ENCODE measurements around the gene CDKN2B. TPM values are rescaled to one million over a fixed set of nuclear protein-coding genes. Genes with fewer than 3 reads are reported as not detected.

Gene CDKN2B
- total RNA-seq, 2 donors from 2014 or later, result 4.5 to 11.4 TPM

DNA sequence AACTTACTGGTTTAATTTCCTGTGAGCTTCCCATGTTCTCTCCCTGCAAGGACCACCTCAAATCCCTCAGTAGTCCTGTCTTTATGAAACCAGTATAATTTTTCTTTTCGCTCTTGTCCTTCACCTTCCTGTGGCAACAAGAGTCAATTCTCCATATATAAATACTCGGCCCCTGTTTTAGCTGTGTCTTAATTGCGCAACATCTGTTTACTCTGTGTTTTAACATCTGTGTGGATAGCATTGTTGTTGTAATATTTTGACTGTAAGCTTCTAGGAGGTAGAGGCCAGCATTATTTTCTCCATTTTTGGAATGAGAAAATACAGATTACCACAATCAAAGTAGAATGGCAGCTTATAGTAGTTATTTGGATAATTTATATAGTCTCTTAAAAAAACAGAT, 30.2 kb upstream of the CDKN2B start:
- Mint-ChIP-seq H3K27ac (no peak overlapping the region), H3K36me3 (ENCODE audit: low read depth) (no peaks in the 10 kb centered on the region), H3K4me3 (no peak overlapping the region), H3K4me1 (no peaks in the 10 kb centered on the region), H3K27me3 (ENCODE audit: insufficient read depth) (no peaks in the 10 kb centered on the region), H3K9me3 (no peaks in the 10 kb centered on the region)
- no peak overlapping the region for H3K27ac ChIP-seq (ENCODE audit: low read depth, low read length)
- H3K4me3 ChIP-seq (ENCODE audit: low read length), result no peak overlapping the region
- TF ChIP-seq, protein P1, sequence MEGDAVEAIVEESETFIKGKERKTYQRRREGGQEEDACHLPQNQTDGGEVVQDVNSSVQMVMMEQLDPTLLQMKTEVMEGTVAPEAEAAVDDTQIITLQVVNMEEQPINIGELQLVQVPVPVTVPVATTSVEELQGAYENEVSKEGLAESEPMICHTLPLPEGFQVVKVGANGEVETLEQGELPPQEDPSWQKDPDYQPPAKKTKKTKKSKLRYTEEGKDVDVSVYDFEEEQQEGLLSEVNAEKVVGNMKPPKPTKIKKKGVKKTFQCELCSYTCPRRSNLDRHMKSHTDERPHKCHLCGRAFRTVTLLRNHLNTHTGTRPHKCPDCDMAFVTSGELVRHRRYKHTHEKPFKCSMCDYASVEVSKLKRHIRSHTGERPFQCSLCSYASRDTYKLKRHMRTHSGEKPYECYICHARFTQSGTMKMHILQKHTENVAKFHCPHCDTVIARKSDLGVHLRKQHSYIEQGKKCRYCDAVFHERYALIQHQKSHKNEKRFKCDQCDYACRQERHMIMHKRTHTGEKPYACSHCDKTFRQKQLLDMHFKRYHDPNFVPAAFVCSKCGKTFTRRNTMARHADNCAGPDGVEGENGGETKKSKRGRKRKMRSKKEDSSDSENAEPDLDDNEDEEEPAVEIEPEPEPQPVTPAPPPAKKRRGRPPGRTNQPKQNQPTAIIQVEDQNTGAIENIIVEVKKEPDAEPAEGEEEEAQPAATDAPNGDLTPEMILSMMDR (conservative IDR thresholded peaks at IDR 0.05), result no peak
- H3K27me3 ChIP-seq (ENCODE audit: control insufficient read depth, insufficient read depth, low read length, poor library complexity, severe bottlenecking), result no peaks in the 10 kb centered on the region
- no peak for DNase-seq
- no peak overlapping the region for H3K9ac ChIP-seq (ENCODE audit: extremely low read depth, low read length, poor library complexity, severe bottlenecking)
- H3K36me3 ChIP-seq (ENCODE audit: control insufficient read depth, insufficient read depth, low read length), result no peaks in the 10 kb centered on the region
- no peaks in the 10 kb centered on the region for H3K9me3 ChIP-seq (ENCODE audit: control insufficient read depth, low read length)
- no peaks in the 10 kb centered on the region for H3K4me1 ChIP-seq (ENCODE audit: control insufficient read depth, insufficient read depth, low read length)
- WGBS, 2 experiments (ENCODE audit: insufficient coverage in 1 of 2, insufficient read length in 1 of 2), result 94% methylated on average over 3 of the region's 3 CpGs; no CpG with 5 or more reads in 1 of the 2 experiments

DNA sequence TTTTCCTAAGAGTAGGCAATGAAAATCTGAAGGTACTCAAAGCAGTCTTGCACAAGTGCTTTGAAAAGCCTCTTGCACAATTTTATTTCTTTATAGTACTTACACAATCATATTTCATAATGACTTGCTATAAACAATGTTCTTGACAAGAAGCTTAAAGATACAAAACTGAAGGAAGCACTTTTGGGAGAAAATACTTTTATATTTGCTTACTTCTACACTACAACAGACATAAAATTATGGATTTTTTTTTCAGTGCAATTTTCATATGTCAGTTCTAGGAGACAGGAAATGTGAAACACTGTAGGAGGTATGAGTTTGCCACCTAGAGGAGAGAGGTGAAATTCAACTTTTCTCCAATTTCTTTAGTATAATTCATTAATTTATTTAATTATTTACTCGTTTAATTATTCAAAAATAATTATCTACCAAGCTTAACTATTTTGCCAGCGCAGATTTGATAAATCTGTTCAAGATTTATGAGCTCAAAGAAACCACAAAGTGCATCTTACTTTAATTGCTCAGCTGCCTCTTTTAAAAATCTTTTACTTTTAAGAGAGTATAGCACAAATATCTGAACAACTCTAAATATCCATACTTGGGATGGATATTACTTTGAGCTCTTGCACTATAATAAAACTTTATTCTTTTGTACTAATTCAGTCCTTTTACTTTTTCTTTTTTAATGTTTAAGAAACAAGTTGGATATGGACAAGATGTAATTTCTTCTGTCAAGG, 29.0 kb upstream of the CDKN2B start:
- no peaks in the 10 kb centered on the region for H3K36me3 ChIP-seq (ENCODE audit: control insufficient read depth, insufficient read depth, low read length)
- H3K27me3 ChIP-seq (ENCODE audit: control insufficient read depth, insufficient read depth, low read length, poor library complexity, severe bottlenecking), result no peaks in the 10 kb centered on the region
- WGBS, 2 experiments (ENCODE audit: insufficient coverage in 1 of 2, insufficient read length in 1 of 2), result 64 to 100% methylated on average over 1 to 2 of the region's 2 CpGs
- Mint-ChIP-seq H3K4me1 (no peaks in the 10 kb centered on the region), H3K9me3 (no peaks in the 10 kb centered on the region), H3K27me3 (ENCODE audit: insufficient read depth) (no peaks in the 10 kb centered on the region), H3K36me3 (ENCODE audit: low read depth) (no peaks in the 10 kb centered on the region), H3K27ac (no peak overlapping the region), H3K4me3 (no peak overlapping the region)
- no peak overlapping the region for H3K9ac ChIP-seq (ENCODE audit: extremely low read depth, low read length, poor library complexity, severe bottlenecking)
- no peak overlapping the region for H3K27ac ChIP-seq (ENCODE audit: low read depth, low read length)
- no peak for DNase-seq
- H3K9me3 ChIP-seq (ENCODE audit: control insufficient read depth, low read length), result no peaks in the 10 kb centered on the region
- H3K4me3 ChIP-seq (ENCODE audit: low read length), result no peak overlapping the region
- TF ChIP-seq, protein P1 (conservative IDR thresholded peaks at IDR 0.05), result peak; percentile 71
- H3K4me1 ChIP-seq (ENCODE audit: control insufficient read depth, insufficient read depth, low read length), result no peaks in the 10 kb centered on the region

DNA sequence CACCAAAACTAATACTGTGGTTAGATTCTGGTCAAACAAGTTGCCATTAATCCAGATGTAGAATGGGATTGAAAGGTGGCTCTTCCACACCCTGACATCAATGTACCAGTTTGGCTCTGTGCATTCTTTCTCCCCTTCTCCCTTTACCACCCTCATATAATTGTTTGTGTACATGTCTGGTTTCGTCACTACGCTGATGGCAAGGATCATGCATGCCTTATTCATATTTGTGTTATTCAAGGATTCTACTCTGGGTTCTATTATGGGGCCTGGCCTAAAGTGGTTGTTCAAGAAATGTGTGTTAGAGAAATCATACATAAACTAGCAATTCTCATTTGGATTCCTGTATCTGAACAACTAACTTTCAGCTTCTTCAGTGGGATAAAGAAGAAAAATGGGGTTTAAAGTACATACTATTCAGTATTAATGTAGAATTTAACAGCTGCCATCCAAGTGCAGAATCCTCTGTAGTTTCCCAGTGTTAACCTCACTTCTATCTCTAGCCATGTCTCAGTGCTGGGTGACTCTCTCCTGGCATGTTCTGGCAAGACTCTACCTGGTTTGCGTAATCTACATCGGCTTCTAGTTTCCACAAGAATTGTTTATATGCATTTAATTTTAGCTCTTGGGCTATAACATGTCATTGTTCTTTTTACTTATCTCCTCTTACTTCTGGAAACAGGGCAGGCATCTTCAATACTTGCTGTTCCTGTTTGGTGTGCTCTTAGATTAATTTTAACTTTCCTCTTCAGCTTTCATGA, 27.9 kb upstream of the CDKN2B start:
- no peaks in the 10 kb centered on the region for H3K27me3 ChIP-seq (ENCODE audit: control insufficient read depth, insufficient read depth, low read length, poor library complexity, severe bottlenecking)
- no peaks in the 10 kb centered on the region for H3K4me1 ChIP-seq (ENCODE audit: control insufficient read depth, insufficient read depth, low read length)
- Mint-ChIP-seq H3K36me3 (ENCODE audit: low read depth) (no peaks in the 10 kb centered on the region), H3K4me3 (no peak overlapping the region), H3K9me3 (no peaks in the 10 kb centered on the region), H3K4me1 (no peaks in the 10 kb centered on the region), H3K27me3 (ENCODE audit: insufficient read depth) (no peaks in the 10 kb centered on the region), H3K27ac (no peak overlapping the region)
- DNase-seq, result no peak
- H3K4me3 ChIP-seq (ENCODE audit: low read length), result no peak overlapping the region
- H3K27ac ChIP-seq (ENCODE audit: low read depth, low read length), result no peak overlapping the region
- WGBS, 2 experiments (ENCODE audit: insufficient coverage in 1 of 2, insufficient read length in 1 of 2), result 97% methylated on average over 4 of the region's 4 CpGs; no CpG with 5 or more reads in 1 of the 2 experiments
- TF ChIP-seq, protein P1 (conservative IDR thresholded peaks at IDR 0.05), result no peak
- no peaks in the 10 kb centered on the region for H3K36me3 ChIP-seq (ENCODE audit: control insufficient read depth, insufficient read depth, low read length)
- H3K9me3 ChIP-seq (ENCODE audit: control insufficient read depth, low read length), result no peaks in the 10 kb centered on the region
- no peak overlapping the region for H3K9ac ChIP-seq (ENCODE audit: extremely low read depth, low read length, poor library complexity, severe bottlenecking)

Data from endodermal cell (in vitro differentiated cells).